Liver (tissue), 9 donors: ENCODE data around the gene PALLD. TPM values are rescaled to one million over a fixed set of nuclear protein-coding genes. Genes with fewer than 3 reads are reported as not detected.

Source experiments
- DNase-seq: peaks from one replicate; pipeline ENCODE4 v3.0.0-alpha.2; 2017; ENCODE audit warnings: low spot score
- H3K27ac ChIP-seq, 2 donors: one replicate each; pipeline ENCODE4 v1.7.0; 2013; ENCODE audit warnings: inconsistent platforms in 2 of 2, low read length in 2 of 2, control low read depth in 1 of 2, low read depth in 1 of 2, mild to moderate bottlenecking in 1 of 2
- H3K27me3 ChIP-seq, 4 donors: one replicate each; pipeline versions ENCODE4 v1.6.1 to v1.7.0; 2013; ENCODE audit warnings: low read length in 3 of 4, inconsistent platforms in 1 of 4, mild to moderate bottlenecking in 1 of 4, moderate library complexity in 1 of 4; ENCODE audit not compliant: control insufficient read depth in 4 of 4, insufficient read depth in 4 of 4
- H3K36me3 ChIP-seq, 4 donors: one replicate each; pipeline versions ENCODE4 v1.6.1 to v1.7.0; 2013; ENCODE audit warnings: low read length in 3 of 4, mild to moderate bottlenecking in 3 of 4, low read depth in 1 of 4, moderate library complexity in 1 of 4; ENCODE audit not compliant: control insufficient read depth in 4 of 4, insufficient read depth in 3 of 4
- H3K4me1 ChIP-seq, 4 donors: one replicate each; pipeline versions ENCODE4 v1.6.1 to v1.7.0; 2013; ENCODE audit warnings: low read length in 3 of 4, mild to moderate bottlenecking in 3 of 4, moderate library complexity in 1 of 4; ENCODE audit not compliant: control insufficient read depth in 4 of 4, insufficient read depth in 4 of 4
- H3K4me3 ChIP-seq, 3 donors: one replicate each; pipeline versions ENCODE4 v1.6.1 to v1.7.0; 2013; ENCODE audit warnings: low read length in 3 of 3, control low read depth in 1 of 3, low read depth in 1 of 3, mild to moderate bottlenecking in 1 of 3
- H3K9ac ChIP-seq, 2 donors: one replicate each; pipeline ENCODE4 v1.7.0; 2013; ENCODE audit warnings: low read length in 2 of 2, mild to moderate bottlenecking in 2 of 2, moderate library complexity in 2 of 2, control low read depth in 1 of 2, low read depth in 1 of 2
- H3K9me3 ChIP-seq, 4 donors: one replicate each; pipeline versions ENCODE4 v1.6.1 to v1.7.0; 2013; ENCODE audit warnings: low read length in 3 of 4; ENCODE audit not compliant: control insufficient read depth in 4 of 4
- ATF3 ChIP-seq: IDR thresholded peaks from 2 replicates; pipeline ENCODE4 v1.6.1; 2016; ENCODE audit warnings: antibody characterized with exemption
- FOXA1 ChIP-seq: IDR thresholded peaks from 2 replicates; pipeline ENCODE4 v1.6.1; 2016; ENCODE audit warnings: antibody characterized with exemption
- FOXA2 ChIP-seq: IDR thresholded peaks from 2 replicates; pipeline ENCODE4 v1.6.1; 2016; ENCODE audit warnings: antibody characterized with exemption
- GABPA ChIP-seq, 2 donors: IDR thresholded peaks in 1 of 2; conservative IDR thresholded peaks in 1 of 2; 2 replicates each; pipeline ENCODE4 v1.6.1; 2016; ENCODE audit warnings: antibody characterized with exemption in 2 of 2, mild to moderate bottlenecking in 1 of 2, moderate library complexity in 1 of 2
- HNF4A ChIP-seq, 2 donors: conservative IDR thresholded peaks; 2 replicates each; pipeline ENCODE4 v1.6.1; 2016; ENCODE audit warnings: antibody characterized with exemption in 2 of 2, mild to moderate bottlenecking in 2 of 2
- HNF4G ChIP-seq: IDR thresholded peaks from 2 replicates; pipeline ENCODE4 v1.6.1; 2016; ENCODE audit warnings: antibody characterized with exemption
- JUND ChIP-seq, 2 donors: IDR thresholded peaks; 2 replicates each; pipeline ENCODE4 v1.6.1; 2016; ENCODE audit warnings: antibody characterized with exemption in 2 of 2
- MAX ChIP-seq: IDR thresholded peaks from 2 replicates; pipeline ENCODE4 v1.6.1; 2016; ENCODE audit warnings: antibody characterized with exemption
- NR2F2 ChIP-seq: IDR thresholded peaks from 2 replicates; pipeline ENCODE4 v1.6.1; 2016; ENCODE audit warnings: antibody characterized with exemption
- RAD21 ChIP-seq, 2 donors: IDR thresholded peaks; 2 replicates each; pipeline ENCODE4 v1.6.1; 2016; ENCODE audit warnings: antibody characterized with exemption in 2 of 2, mild to moderate bottlenecking in 2 of 2
- REST ChIP-seq: IDR thresholded peaks from 2 replicates; pipeline ENCODE4 v1.6.1; 2016; ENCODE audit warnings: antibody characterized with exemption, mild to moderate bottlenecking
- RXRA ChIP-seq, 2 donors: IDR thresholded peaks; 2 replicates each; pipeline ENCODE4 v1.6.1; 2017 to 2018; ENCODE audit warnings: antibody characterized with exemption in 2 of 2, mild to moderate bottlenecking in 1 of 2
- SP1 ChIP-seq: IDR thresholded peaks from 2 replicates; pipeline ENCODE4 v1.6.1; 2018; ENCODE audit warnings: antibody characterized with exemption, mild to moderate bottlenecking
- TAF1 ChIP-seq: conservative IDR thresholded peaks from 2 replicates; pipeline ENCODE4 v1.6.1; 2016; ENCODE audit warnings: antibody characterized with exemption, mild to moderate bottlenecking
- YY1 ChIP-seq: IDR thresholded peaks from 2 replicates; pipeline ENCODE4 v1.6.1; 2016; ENCODE audit warnings: antibody characterized with exemption, mild to moderate bottlenecking
- ZBTB33 ChIP-seq: IDR thresholded peaks from 2 replicates; pipeline ENCODE4 v1.6.1; 2016; ENCODE audit warnings: antibody characterized with exemption
- WGBS: extraction: QIAGEN DNeasy Blood & Tissue Kit; methylation state at CpG from one replicate; pipeline ENCODE4 v1.1.7; 2013; 5-methylcytosine and 5-hydroxymethylcytosine counted together
- polyA plus RNA-seq, 2 donors: library from polyadenylated mRNA; stranded (reverse) in 1 of 2; unstranded in 1 of 2; fragments of 200-250 nt in 1 of 2; fragments of >200 nt in 1 of 2; fragmentation: Nextera tagmentation in 1 of 2; extraction: Ambion mirVana in 1 of 2; gene quantifications; one replicate each; pipeline versions ENCODE4 v1.2.1 to v1.2.3, GENCODE V29; 2013 to 2015
- total RNA-seq, 2 donors: library from RNA; depleted of rRNA; stranded (reverse); fragments of >200 nt; gene quantifications; one replicate each; pipeline ENCODE4 v1.2.3, GENCODE V29; 2014
- donor health status: healthy.
- donor health status: healthy.
- donor health status: healthy.
- donor health status: healthy.
- donor health status: healthy.

PALLD gene
- total and polyA plus RNA-seq, 4 donors = 9.0 to 26.3 (median 14.7) TPM

GRCh38 chr4:168531305-168531704 is 34.5 kb downstream of the PALLD start:
- no peak for TF ChIP-seq ZBTB33
- no peak for TF ChIP-seq NR2F2
- TF ChIP-seq HNF4G = no peak
- no peak for TF ChIP-seq FOXA2
- no peak for TF ChIP-seq ATF3
- TF ChIP-seq FOXA1 = no peak
- TF ChIP-seq HNF4A (conservative IDR thresholded peaks at IDR 0.05) = no peak
- no peak for TF ChIP-seq RXRA (IDR thresholded peaks at IDR 0.05)
- TF ChIP-seq RAD21 (IDR thresholded peaks at IDR 0.05) = no peak
- no peak for TF ChIP-seq GABPA (IDR thresholded peaks at IDR 0.05 in 1 of 2, conservative IDR thresholded peaks at IDR 0.05 in 1 of 2)
- TF ChIP-seq REST = no peak
- no peak for TF ChIP-seq TAF1
- no peak for TF ChIP-seq SP1
- no peak for TF ChIP-seq JUND (IDR thresholded peaks at IDR 0.05)
- no peak for TF ChIP-seq YY1
- Histone ChIP-seq H3K36me3 (no peaks in the 10 kb centered on the region), H3K4me1 (no peaks in the 10 kb centered on the region), H3K9me3 (no peaks in the 10 kb centered on the region), H3K9ac (no peak overlapping the region), H3K27ac (no peak overlapping the region), H3K4me3 (no peak overlapping the region), H3K27me3 (no peaks in the 10 kb centered on the region)
- no peak for DNase-seq
- 91% methylated on average over 4 of the region's 4 CpGs for WGBS

- Histone ChIP-seq H3K27me3 (no peaks in the 10 kb centered on the region), H3K4me3 (no peak overlapping the region), H3K27ac (no peak overlapping the region), H3K9ac (no peak overlapping the region), H3K36me3 (no peaks in the 10 kb centered on the region), H3K4me1 (no peaks in the 10 kb centered on the region), H3K9me3 (no peaks in the 10 kb centered on the region)
- no peak for DNase-seq
- WGBS = 93% methylated on average over 1 of the region's 1 CpG
- TF ChIP-seq SP1 (no peak), RXRA (IDR thresholded peaks at IDR 0.05) (no peak), FOXA1 (no peak), ZBTB33 (no peak), MAX (no peak)
These were observed 37.7 kb downstream of the PALLD start for GRCh38 chr4:168534535-168534934.
